HepG2 (cell line): ENCODE data around the gene HOXA5. TPM values are rescaled to one million over a fixed set of nuclear protein-coding genes. Genes with fewer than 3 reads are reported as not detected.

ENCODE experiments used
- GATA4 ChIP-seq: sonication (generic); IDR thresholded peaks from 2 replicates; pipeline ENCODE4 v1.6.1; 2016; ENCODE audit warnings: antibody characterized with exemption, low read depth, borderline replicate concordance
- ISL2 ChIP-seq: sonication (generic); formaldehyde crosslinking; IDR thresholded peaks from 2 replicates; pipeline ENCODE4 v1.5.0; 2020; ENCODE audit warnings: missing genetic modification reagents
- JARID2 ChIP-seq: sonication (generic); formaldehyde crosslinking; IDR thresholded peaks from 2 replicates; pipeline ENCODE4 v1.8.1; 2023; ENCODE audit warnings: missing genetic modification reagents, inconsistent platforms; ENCODE audit not compliant: insufficient replicate concordance
- KDM2A ChIP-seq: sonication (generic); formaldehyde crosslinking; IDR thresholded peaks from 2 replicates; pipeline ENCODE4 v1.4.0; 2020; ENCODE audit warnings: low read depth, missing genetic modification reagents, borderline replicate concordance
- MED8 ChIP-seq: sonication (generic); formaldehyde crosslinking; IDR thresholded peaks from 2 replicates; pipeline ENCODE4 v1.8.1; 2023; ENCODE audit warnings: mild to moderate bottlenecking, missing genetic modification reagents; ENCODE audit not compliant: insufficient replicate concordance
- NFE2L1 ChIP-seq: sonication (generic); formaldehyde crosslinking; IDR thresholded peaks from 2 replicates; pipeline ENCODE4 v1.4.0; 2020; ENCODE audit warnings: missing genetic modification reagents, mild to moderate bottlenecking, borderline replicate concordance
- SMAD1 ChIP-seq: sonication (generic); formaldehyde crosslinking; IDR thresholded peaks from 2 replicates; pipeline ENCODE4 v1.4.0; 2020; ENCODE audit warnings: missing genetic modification reagents, low read depth, mild to moderate bottlenecking, borderline replicate concordance
- ZFP1 ChIP-seq: IDR thresholded peaks from 2 replicates; pipeline ENCODE4 v1.6.1; 2016
- ZNF451 ChIP-seq: sonication (generic); formaldehyde crosslinking; IDR thresholded peaks from 2 replicates; pipeline ENCODE4 v1.5.0; 2020; ENCODE audit warnings: mild to moderate bottlenecking, missing genetic modification reagents
- ZNF496 ChIP-seq: sonication (generic); formaldehyde crosslinking; IDR thresholded peaks from 2 replicates; pipeline ENCODE4 v1.8.1; 2023; ENCODE audit warnings: mild to moderate bottlenecking, moderate library complexity, missing genetic modification reagents; ENCODE audit not compliant: insufficient replicate concordance
- ZNF510 ChIP-seq: sonication (generic); formaldehyde crosslinking; IDR thresholded peaks from 2 replicates; pipeline ENCODE4 v1.4.0; 2020; ENCODE audit warnings: low read depth, mild to moderate bottlenecking, missing genetic modification reagents
- polyA plus RNA-seq, 8 experiments: library from polyadenylated mRNA; depleted of rRNA in 3 of 8; stranded (reverse) in 7 of 8; unstranded in 1 of 8; fragments of >200 nt; fragmentation: Illumina TruSeq in 4 of 8; extraction: Trizol in 4 of 8; gene quantifications; 2 replicates each; pipeline versions ENCODE4 v1.2.1 to v1.2.3, GENCODE V29; 2011 to 2016; ENCODE audit warnings: low read depth in 4 of 8, missing spikeins in 1 of 8, mixed read lengths in 1 of 8; ENCODE audit not compliant: insufficient read depth in 1 of 8
- total RNA-seq, 5 experiments: library from RNA; depleted of rRNA; stranded (reverse); fragments of >200 nt; fragmentation: Illumina TruSeq; extraction: Trizol; gene quantifications; 2 replicates each; pipeline ENCODE4 v1.2.3, GENCODE V29; 2016; ENCODE audit warnings: low read depth in 1 of 5
- TF ChIP-seq, protein P1 (sequence below): sonication (generic); formaldehyde crosslinking; IDR thresholded peaks from 2 replicates; pipeline ENCODE4 v1.9.0; 2021; ENCODE audit warnings: missing genetic modification reagents, borderline replicate concordance
- TF ChIP-seq, protein P2 (sequence below): sonication (generic); formaldehyde crosslinking; IDR thresholded peaks from 2 replicates; pipeline ENCODE4 v1.5.0; 2020; ENCODE audit warnings: mild to moderate bottlenecking, missing genetic modification reagents, borderline replicate concordance
- TF ChIP-seq, protein P3 (sequence below): sonication (generic); formaldehyde crosslinking; IDR thresholded peaks from 2 replicates; pipeline ENCODE4 v1.4.0; 2020; ENCODE audit warnings: missing genetic modification reagents, mild to moderate bottlenecking, borderline replicate concordance
- TF ChIP-seq, protein P4 (sequence below), 2 experiments: sonication (generic) in 1 of 2; formaldehyde crosslinking in 1 of 2; IDR thresholded peaks; 2 replicates each; pipeline versions ENCODE4 v1.4.0 to v1.6.1; 2018 to 2020; ENCODE audit warnings: missing genetic modification reagents in 2 of 2, borderline replicate concordance in 1 of 2, low read depth in 1 of 2, mild to moderate bottlenecking in 1 of 2, missing biosample characterization in 1 of 2
- TF ChIP-seq, protein P5 (sequence below): sonication (generic); formaldehyde crosslinking; IDR thresholded peaks from 2 replicates; pipeline ENCODE4 v1.4.0; 2020; ENCODE audit warnings: mild to moderate bottlenecking, low read depth, missing genetic modification reagents

The HOXA5 gene
- total and polyA plus RNA-seq, 2 of the 13 experiments (the other 11 are each of a cell fraction or from before 2014, with no cell fraction given), result 3.2 to 3.6 TPM

DNA sequence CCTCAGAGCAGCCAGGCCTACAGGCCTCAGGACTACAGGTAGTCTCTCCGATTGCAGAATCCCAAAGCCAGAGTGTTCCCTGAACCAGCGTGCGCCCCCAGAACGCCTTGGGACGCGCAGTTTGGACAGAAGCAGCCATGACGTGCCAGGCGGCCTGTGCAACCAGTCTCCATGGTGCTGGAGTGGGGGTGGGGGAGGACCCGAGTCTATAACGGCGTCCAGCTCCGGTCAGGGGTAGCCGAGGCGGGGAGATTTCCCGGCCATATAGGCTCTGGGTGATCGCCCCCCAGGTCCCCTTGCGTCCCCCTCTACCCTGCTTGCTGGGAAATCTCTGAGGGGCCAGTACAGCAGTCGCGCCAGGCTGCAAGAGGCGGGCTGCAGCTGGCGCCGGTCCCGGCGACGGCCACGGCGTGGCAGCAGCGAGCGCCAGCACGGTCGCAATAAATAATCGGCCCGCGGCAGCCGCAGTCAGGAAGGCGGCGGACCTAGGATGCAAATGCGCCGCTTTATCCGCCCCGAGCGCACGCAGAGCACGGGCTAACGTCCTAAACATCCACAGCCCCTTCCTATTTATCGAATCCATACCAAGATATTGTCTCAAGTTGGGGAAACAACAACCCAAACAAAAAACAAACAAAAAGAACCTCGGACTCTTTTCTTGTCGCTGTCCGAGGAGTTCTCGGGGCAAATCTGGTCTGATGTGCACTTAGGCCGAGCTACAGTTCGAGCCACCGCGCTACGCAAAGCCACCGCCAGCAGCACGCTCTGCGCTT, 7.3 kb upstream of the HOXA5 start (continued):
- TF ChIP-seq, protein P1, sequence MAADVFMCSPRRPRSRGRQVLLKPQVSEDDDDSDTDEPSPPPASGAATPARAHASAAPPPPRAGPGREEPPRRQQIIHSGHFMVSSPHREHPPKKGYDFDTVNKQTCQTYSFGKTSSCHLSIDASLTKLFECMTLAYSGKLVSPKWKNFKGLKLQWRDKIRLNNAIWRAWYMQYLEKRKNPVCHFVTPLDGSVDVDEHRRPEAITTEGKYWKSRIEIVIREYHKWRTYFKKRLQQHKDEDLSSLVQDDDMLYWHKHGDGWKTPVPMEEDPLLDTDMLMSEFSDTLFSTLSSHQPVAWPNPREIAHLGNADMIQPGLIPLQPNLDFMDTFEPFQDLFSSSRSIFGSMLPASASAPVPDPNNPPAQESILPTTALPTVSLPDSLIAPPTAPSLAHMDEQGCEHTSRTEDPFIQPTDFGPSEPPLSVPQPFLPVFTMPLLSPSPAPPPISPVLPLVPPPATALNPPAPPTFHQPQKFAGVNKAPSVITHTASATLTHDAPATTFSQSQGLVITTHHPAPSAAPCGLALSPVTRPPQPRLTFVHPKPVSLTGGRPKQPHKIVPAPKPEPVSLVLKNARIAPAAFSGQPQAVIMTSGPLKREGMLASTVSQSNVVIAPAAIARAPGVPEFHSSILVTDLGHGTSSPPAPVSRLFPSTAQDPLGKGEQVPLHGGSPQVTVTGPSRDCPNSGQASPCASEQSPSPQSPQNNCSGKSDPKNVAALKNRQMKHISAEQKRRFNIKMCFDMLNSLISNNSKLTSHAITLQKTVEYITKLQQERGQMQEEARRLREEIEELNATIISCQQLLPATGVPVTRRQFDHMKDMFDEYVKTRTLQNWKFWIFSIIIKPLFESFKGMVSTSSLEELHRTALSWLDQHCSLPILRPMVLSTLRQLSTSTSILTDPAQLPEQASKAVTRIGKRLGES (CRISPR knock-in tag), result no peak
- TF ChIP-seq KDM2A (CRISPR knock-in tag), result peak; percentile 78; the same call in 1 of the 2 replicates
- TF ChIP-seq NFE2L1 (CRISPR knock-in tag), result no peak
- TF ChIP-seq ZNF510 (CRISPR knock-in tag), result no peak
- TF ChIP-seq, protein P2, sequence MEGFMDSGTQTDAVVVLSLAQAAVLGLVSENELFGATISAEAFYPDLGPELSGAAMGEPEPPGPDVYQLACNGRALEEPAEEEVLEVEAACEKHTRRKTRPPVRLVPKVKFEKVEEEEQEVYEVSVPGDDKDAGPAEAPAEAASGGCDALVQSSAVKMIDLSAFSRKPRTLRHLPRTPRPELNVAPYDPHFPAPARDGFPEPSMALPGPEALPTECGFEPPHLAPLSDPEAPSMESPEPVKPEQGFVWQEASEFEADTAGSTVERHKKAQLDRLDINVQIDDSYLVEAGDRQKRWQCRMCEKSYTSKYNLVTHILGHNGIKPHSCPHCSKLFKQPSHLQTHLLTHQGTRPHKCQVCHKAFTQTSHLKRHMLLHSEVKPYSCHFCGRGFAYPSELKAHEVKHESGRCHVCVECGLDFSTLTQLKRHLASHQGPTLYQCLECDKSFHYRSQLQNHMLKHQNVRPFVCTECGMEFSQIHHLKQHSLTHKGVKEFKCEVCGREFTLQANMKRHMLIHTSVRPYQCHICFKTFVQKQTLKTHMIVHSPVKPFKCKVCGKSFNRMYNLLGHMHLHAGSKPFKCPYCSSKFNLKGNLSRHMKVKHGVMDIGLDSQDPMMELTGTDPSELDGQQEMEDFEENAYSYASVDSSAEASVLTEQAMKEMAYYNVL (CRISPR knock-in tag), result no peak
- peak; percentile 37 for TF ChIP-seq JARID2
- TF ChIP-seq, protein P3, sequence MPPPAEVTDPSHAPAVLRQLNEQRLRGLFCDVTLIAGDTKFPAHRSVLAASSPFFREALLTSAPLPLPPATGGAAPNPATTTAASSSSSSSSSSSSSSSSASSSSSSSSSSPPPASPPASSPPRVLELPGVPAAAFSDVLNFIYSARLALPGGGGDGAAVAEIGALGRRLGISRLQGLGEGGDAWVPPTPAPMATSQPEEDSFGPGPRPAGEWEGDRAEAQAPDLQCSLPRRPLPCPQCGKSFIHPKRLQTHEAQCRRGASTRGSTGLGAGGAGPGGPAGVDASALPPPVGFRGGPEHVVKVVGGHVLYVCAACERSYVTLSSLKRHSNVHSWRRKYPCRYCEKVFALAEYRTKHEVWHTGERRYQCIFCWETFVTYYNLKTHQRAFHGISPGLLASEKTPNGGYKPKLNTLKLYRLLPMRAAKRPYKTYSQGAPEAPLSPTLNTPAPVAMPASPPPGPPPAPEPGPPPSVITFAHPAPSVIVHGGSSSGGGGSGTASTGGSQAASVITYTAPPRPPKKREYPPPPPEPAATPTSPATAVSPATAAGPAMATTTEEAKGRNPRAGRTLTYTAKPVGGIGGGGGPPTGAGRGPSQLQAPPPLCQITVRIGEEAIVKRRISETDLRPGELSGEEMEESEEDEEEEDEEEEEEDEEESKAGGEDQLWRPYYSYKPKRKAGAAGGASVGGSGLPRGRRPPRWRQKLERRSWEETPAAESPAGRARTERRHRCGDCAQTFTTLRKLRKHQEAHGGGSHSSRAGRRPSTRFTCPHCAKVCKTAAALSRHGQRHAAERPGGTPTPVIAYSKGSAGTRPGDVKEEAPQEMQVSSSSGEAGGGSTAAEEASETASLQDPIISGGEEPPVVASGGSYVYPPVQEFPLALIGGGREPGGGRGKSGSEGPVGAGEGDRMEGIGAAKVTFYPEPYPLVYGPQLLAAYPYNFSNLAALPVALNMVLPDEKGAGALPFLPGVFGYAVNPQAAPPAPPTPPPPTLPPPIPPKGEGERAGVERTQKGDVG (CRISPR knock-in tag), result no peak; the same call in 1 of the 2 replicates
- TF ChIP-seq, protein P4, sequence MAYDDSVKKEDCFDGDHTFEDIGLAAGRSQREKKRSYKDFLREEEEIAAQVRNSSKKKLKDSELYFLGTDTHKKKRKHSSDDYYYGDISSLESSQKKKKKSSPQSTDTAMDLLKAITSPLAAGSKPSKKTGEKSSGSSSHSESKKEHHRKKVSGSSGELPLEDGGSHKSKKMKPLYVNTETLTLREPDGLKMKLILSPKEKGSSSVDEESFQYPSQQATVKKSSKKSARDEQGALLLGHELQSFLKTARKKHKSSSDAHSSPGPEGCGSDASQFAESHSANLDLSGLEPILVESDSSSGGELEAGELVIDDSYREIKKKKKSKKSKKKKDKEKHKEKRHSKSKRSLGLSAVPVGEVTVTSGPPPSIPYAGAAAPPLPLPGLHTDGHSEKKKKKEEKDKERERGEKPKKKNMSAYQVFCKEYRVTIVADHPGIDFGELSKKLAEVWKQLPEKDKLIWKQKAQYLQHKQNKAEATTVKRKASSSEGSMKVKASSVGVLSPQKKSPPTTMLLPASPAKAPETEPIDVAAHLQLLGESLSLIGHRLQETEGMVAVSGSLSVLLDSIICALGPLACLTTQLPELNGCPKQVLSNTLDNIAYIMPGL (CRISPR knock-in tag; IDR thresholded peaks at IDR 0.05; ENCODE audit: borderline replicate concordance in 1 of 2, low read depth in 1 of 2), result peak; percentile 85 to 93
- TF ChIP-seq ZNF451 (CRISPR knock-in tag), result no peak
- no peak for TF ChIP-seq MED8 (CRISPR knock-in tag)
- TF ChIP-seq SMAD1 (CRISPR knock-in tag), result peak; percentile 4; the same call in 1 of the 2 replicates
- no peak; the same call in 1 of the 2 replicates for TF ChIP-seq ISL2 (CRISPR knock-in tag)
- TF ChIP-seq, protein P5, sequence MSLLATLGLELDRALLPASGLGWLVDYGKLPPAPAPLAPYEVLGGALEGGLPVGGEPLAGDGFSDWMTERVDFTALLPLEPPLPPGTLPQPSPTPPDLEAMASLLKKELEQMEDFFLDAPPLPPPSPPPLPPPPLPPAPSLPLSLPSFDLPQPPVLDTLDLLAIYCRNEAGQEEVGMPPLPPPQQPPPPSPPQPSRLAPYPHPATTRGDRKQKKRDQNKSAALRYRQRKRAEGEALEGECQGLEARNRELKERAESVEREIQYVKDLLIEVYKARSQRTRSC (CRISPR knock-in tag), result no peak
- no peak for TF ChIP-seq ZNF496 (CRISPR knock-in tag)
- no peak for TF ChIP-seq ZFP1 (CRISPR knock-in tag)
- TF ChIP-seq GATA4, result no peak
